Mucosa of rectum (tissue), 2 donors: ENCODE results near the gene RYR3.

Source experiments
- H3K27ac ChIP-seq, 2 donors: one replicate each; pipeline ENCODE4 v1.7.0; 2013; ENCODE audit warnings: inconsistent platforms in 2 of 2, low read depth in 2 of 2, low read length in 2 of 2
- H3K27me3 ChIP-seq, 2 donors: one replicate each; pipeline ENCODE4 v1.7.0; 2013; ENCODE audit warnings: low read length in 2 of 2; ENCODE audit not compliant: control insufficient read depth in 2 of 2, insufficient read depth in 2 of 2
- H3K36me3 ChIP-seq, 2 donors: one replicate each; pipeline ENCODE4 v1.7.0; 2013; ENCODE audit warnings: low read length in 2 of 2; ENCODE audit not compliant: control insufficient read depth in 2 of 2, insufficient read depth in 2 of 2
- H3K4me1 ChIP-seq, 2 donors: one replicate each; pipeline ENCODE4 v1.7.0; 2013; ENCODE audit warnings: low read length in 2 of 2, mild to moderate bottlenecking in 1 of 2; ENCODE audit not compliant: control insufficient read depth in 2 of 2, insufficient read depth in 2 of 2
- H3K4me3 ChIP-seq, 2 donors: one replicate each; pipeline ENCODE4 v1.7.0; 2013; ENCODE audit warnings: low read length in 2 of 2
- H3K9ac ChIP-seq, 2 donors: one replicate each; pipeline ENCODE4 v1.7.0; 2013; ENCODE audit warnings: low read length in 2 of 2, low read depth in 1 of 2, mild to moderate bottlenecking in 1 of 2
- H3K9me3 ChIP-seq, 2 donors: one replicate each; pipeline ENCODE4 v1.7.0; 2013; ENCODE audit warnings: low read length in 2 of 2; ENCODE audit not compliant: control insufficient read depth in 2 of 2
- donor health status: healthy.
- donor health status: Normal muscosa, but diverticular disease.

Gene RYR3

GRCh38 chr15:33664947-33665346 is 354.2 kb downstream of the RYR3 start:
- Histone ChIP-seq H3K36me3 (no peaks in the 10 kb centered on the region), H3K27me3 (no peaks in the 10 kb centered on the region), H3K4me3 (no peak overlapping the region), H3K9me3 (no peaks in the 10 kb centered on the region), H3K9ac (no peak overlapping the region), H3K4me1 (no peaks in the 10 kb centered on the region), H3K27ac (no peak overlapping the region)

GRCh38 chr15:33670567-33670966 is 359.8 kb downstream of the RYR3 start:
- Histone ChIP-seq H3K4me1 (no peaks in the 10 kb centered on the region), H3K9me3 (no peaks in the 10 kb centered on the region), H3K4me3 (no peak overlapping the region), H3K27ac (no peak overlapping the region), H3K27me3 (no peaks in the 10 kb centered on the region), H3K9ac (no peak overlapping the region), H3K36me3 (no peaks in the 10 kb centered on the region)

- Histone ChIP-seq H3K36me3 (no peaks in the 10 kb centered on the region), H3K27ac (no peak overlapping the region), H3K9me3 (no peaks in the 10 kb centered on the region), H3K4me3 (no peak overlapping the region), H3K27me3 (no peaks in the 10 kb centered on the region), H3K9ac (no peak overlapping the region), H3K4me1 (no peaks in the 10 kb centered on the region)
These were observed 360.7 kb downstream of the RYR3 start for GRCh38 chr15:33671456-33671855.

GRCh38 chr15:33675246-33675645 is 364.5 kb downstream of the RYR3 start:
- Histone ChIP-seq H3K27ac (no peak overlapping the region), H3K36me3 (no peaks in the 10 kb centered on the region), H3K4me3 (no peak overlapping the region), H3K9ac (no peak overlapping the region), H3K4me1 (no peaks in the 10 kb centered on the region), H3K27me3 (no peaks in the 10 kb centered on the region), H3K9me3 (no peaks in the 10 kb centered on the region)

GRCh38 chr15:33677238-33677830 is 366.6 kb downstream of the RYR3 start:
- no peaks in the 10 kb centered on the region for H3K4me1 ChIP-seq
- H3K9me3 ChIP-seq, result no peaks in the 10 kb centered on the region
- no peak overlapping the region for H3K4me3 ChIP-seq
- no peak overlapping the region for H3K27ac ChIP-seq
- no peak overlapping the region for H3K9ac ChIP-seq
- H3K27me3 ChIP-seq, result no peaks in the 10 kb centered on the region
- no peaks in the 10 kb centered on the region for H3K36me3 ChIP-seq

GRCh38 chr15:33678176-33678575 is 367.4 kb downstream of the RYR3 start:
- H3K36me3 ChIP-seq, result no peaks in the 10 kb centered on the region
- no peak overlapping the region for H3K4me3 ChIP-seq
- no peaks in the 10 kb centered on the region for H3K27me3 ChIP-seq
- H3K27ac ChIP-seq, result no peak overlapping the region
- H3K9ac ChIP-seq, result no peak overlapping the region
- H3K4me1 ChIP-seq, result no peaks in the 10 kb centered on the region
- no peaks in the 10 kb centered on the region for H3K9me3 ChIP-seq

GRCh38 chr15:33678602-33679001 is 367.8 kb downstream of the RYR3 start:
- no peak overlapping the region for H3K27ac ChIP-seq
- no peaks in the 10 kb centered on the region for H3K9me3 ChIP-seq
- no peaks in the 10 kb centered on the region for H3K4me1 ChIP-seq
- no peaks in the 10 kb centered on the region for H3K36me3 ChIP-seq
- H3K4me3 ChIP-seq, result no peak overlapping the region
- H3K27me3 ChIP-seq, result no peaks in the 10 kb centered on the region
- H3K9ac ChIP-seq, result no peak overlapping the region

GRCh38 chr15:33679061-33679460 is 368.3 kb downstream of the RYR3 start:
- Histone ChIP-seq H3K9me3 (no peaks in the 10 kb centered on the region), H3K9ac (no peak overlapping the region), H3K27me3 (no peaks in the 10 kb centered on the region), H3K36me3 (no peaks in the 10 kb centered on the region), H3K27ac (no peak overlapping the region), H3K4me3 (no peak overlapping the region), H3K4me1 (no peaks in the 10 kb centered on the region)

- Histone ChIP-seq H3K9me3 (no peaks in the 10 kb centered on the region), H3K4me3 (no peak overlapping the region), H3K4me1 (no peaks in the 10 kb centered on the region), H3K27ac (no peak overlapping the region), H3K9ac (no peak overlapping the region), H3K27me3 (no peaks in the 10 kb centered on the region), H3K36me3 (no peaks in the 10 kb centered on the region)
These were observed 369.6 kb downstream of the RYR3 start for GRCh38 chr15:33680336-33680735.

- no peaks in the 10 kb centered on the region for H3K27me3 ChIP-seq
- no peak overlapping the region for H3K27ac ChIP-seq
- H3K36me3 ChIP-seq, result no peaks in the 10 kb centered on the region
- no peaks in the 10 kb centered on the region for H3K9me3 ChIP-seq
- no peak overlapping the region for H3K4me3 ChIP-seq
- H3K9ac ChIP-seq, result no peak overlapping the region
- H3K4me1 ChIP-seq, result no peaks in the 10 kb centered on the region
These were observed 382.5 kb downstream of the RYR3 start for GRCh38 chr15:33693166-33693800.
